HG03196 (cell line): ENCODE results near the gene TP53TG5.

Experiments used
- ATAC-seq: cut with Tn5 transposase; IDR thresholded peaks from one replicate; pipeline ENCODE4 v1.9.1; 2021; ENCODE audit not compliant: unreplicated experiment

The TP53TG5 gene

GRCh38 chr20:45329497-45330319 is 48.4 kb downstream of the TP53TG5 start:
- no peak for ATAC-seq

- no peak for ATAC-seq
Observed at GRCh38 chr20:45328451-45328850, 49.7 kb downstream of the TP53TG5 start.

DNA sequence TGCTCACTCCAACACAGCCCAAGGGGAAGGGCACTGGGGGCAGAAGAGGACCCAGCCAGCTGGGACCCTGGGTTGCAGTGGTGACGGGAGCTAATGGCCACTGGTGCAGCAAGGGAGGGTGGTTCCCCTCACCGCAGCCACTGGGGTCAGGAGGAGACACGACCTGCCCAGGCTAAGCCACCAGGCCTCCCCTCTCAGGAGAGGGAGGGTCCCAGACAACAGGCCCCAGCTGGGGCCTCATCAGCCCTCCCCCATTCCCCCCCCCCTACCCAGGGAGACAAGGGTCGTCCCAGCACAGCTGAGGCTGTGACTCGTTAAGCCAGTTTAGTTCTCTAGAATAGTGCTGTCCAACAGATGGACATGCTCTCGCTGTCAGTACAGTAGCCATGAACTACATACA is 52.8 kb downstream of the TP53TG5 start:
- no peak for ATAC-seq

- ATAC-seq: no peak
Observed at GRCh38 chr20:45323731-45324130, 54.4 kb downstream of the TP53TG5 start.

GRCh38 chr20:45322952-45323383 is 55.2 kb downstream of the TP53TG5 start:
- ATAC-seq: no peak
